SKM-1 treated with dmso at 0.1 percent for 144 hours (cell line): Measurements from ENCODE around the gene FMR1NB.

Experiments
- DNase-seq: peaks from one replicate; lab custom pipeline; 2025; ENCODE audit not compliant: unreplicated experiment; lab: John Stamatoyannopoulos, UW

FMR1NB gene

GRCh38 chrX:148069759-148070503, 88.8 kb downstream of the FMR1NB start:
- no peak for DNase-seq

GRCh38 chrX:148070504-148070877, 89.4 kb downstream of the FMR1NB start:
- no peak for DNase-seq
